K562 (cell line): ENCODE data around the gene LSM12. TPM values are rescaled to one million over a fixed set of nuclear protein-coding genes. Genes with fewer than 3 reads are reported as not detected.
A peak's percentile ranks its signal among the peaks of the same experiment; 100 is the strongest.

Experiments
- ATAC-seq: fragments of 200-7000 bp; cut with Tn5 transposase; 3 replicates; pipeline ENCODE4 v1.9.1; 2020; ENCODE audit warnings: moderate library complexity
- BruUV-seq: library from RNA; stranded (reverse); fragments of 400-500 nt; replicated peaks from 2 replicates; lab custom pipeline; 2021; lab: Mats Ljungman, UMichigan
- CTCF ChIA-PET: fragments of 300-600 bp; formaldehyde crosslinking; extraction: SDS; loops from one replicate; lab custom pipeline; 2021; ENCODE audit warnings: low intra/inter-chr PET ratio; lab: Yijun Ruan, JAX
- POLR2A ChIA-PET: fragments of 300-600, 350-650 bp; sonication (Branson Sonifier 250); formaldehyde crosslinking; extraction: SDS; loops from one replicate; lab custom pipeline; 2021; ENCODE audit warnings: antibody characterized with exemption, inconsistent platforms; lab: Yijun Ruan, JAX
- DNase-seq, 4 experiments: peaks; one replicate each; pipeline versions ENCODE4 v3.0.0 to v3.0.0-alpha.2; 2011 to 2018; ENCODE audit warnings: low spot score in 3 of 4, mixed read lengths in 3 of 4; ENCODE audit errors: extremely low read depth in 1 of 4
- FAIRE-seq: peaks from 2 replicates; lab custom pipeline; 2011; peaks lifted over from hg19 to GRCh38; lab: Jason Lieb, UNC
- H2AFZ ChIP-seq: 2 replicates; pipeline ENCODE4 v1.6.0; 2011; ENCODE audit warnings: low read depth, low read length, control low read depth, inconsistent platforms
- H3K27ac ChIP-seq: fragments of 200-600 bp; 3 replicates; pipeline ENCODE4 v1.8.0; 2011; ENCODE audit warnings: low read depth, mild to moderate bottlenecking, control low read depth, inconsistent platforms, low read length, moderate library complexity, mixed read lengths; ENCODE audit errors: extremely low read depth
- H3K27me3 ChIP-seq, 2 experiments: fragments of 300-600 bp in 1 of 2; 2 replicates in 1 of 2; 3 replicates in 1 of 2; pipeline versions ENCODE4 v1.6.0 to v1.8.0; 2011; ENCODE audit warnings: inconsistent platforms in 2 of 2, low read length in 2 of 2, mild to moderate bottlenecking in 1 of 2, mixed read lengths in 1 of 2, moderate library complexity in 1 of 2; ENCODE audit not compliant: control insufficient read depth in 2 of 2, insufficient read depth in 2 of 2
- H3K36me3 ChIP-seq: fragments of 300-600 bp; 3 replicates; pipeline ENCODE4 v1.8.0; 2011; ENCODE audit warnings: mild to moderate bottlenecking, low read length, inconsistent platforms; ENCODE audit not compliant: control insufficient read depth, insufficient read depth
- H3K4me1 ChIP-seq, 2 experiments: fragments of 200-600 bp in 1 of 2; replicated peaks in 1 of 2; 2 replicates in 1 of 2; 3 replicates in 1 of 2; pipeline versions ENCODE4 v1.5.1 to v1.8.0; 2011; ENCODE audit warnings: inconsistent platforms in 2 of 2, low read length in 2 of 2, mild to moderate bottlenecking in 1 of 2, mixed read lengths in 1 of 2, moderate library complexity in 1 of 2; ENCODE audit not compliant: control insufficient read depth in 2 of 2, insufficient read depth in 2 of 2
- H3K4me2 ChIP-seq: 2 replicates; pipeline ENCODE4 v1.6.1; 2011; ENCODE audit warnings: low read length, control low read depth, inconsistent platforms, mixed read lengths; ENCODE audit not compliant: insufficient read depth
- H3K4me3 ChIP-seq: fragments of 200-600 bp; sonication (generic), shearing (Covaris generic); 2 replicates; pipeline ENCODE4 v1.5.1; 2016; ENCODE audit warnings: control low read depth, inconsistent platforms
- H3K79me2 ChIP-seq: fragments of 200-600 bp; 3 replicates; pipeline ENCODE4 v1.8.0; 2011; ENCODE audit warnings: low read length, inconsistent platforms; ENCODE audit not compliant: control insufficient read depth, insufficient read depth
- H3K9ac ChIP-seq, 2 experiments: 2 replicates each; pipeline versions ENCODE4 v1.6.0 to v1.6.1; 2011; ENCODE audit warnings: low read depth in 2 of 2, low read length in 2 of 2, control low read depth in 1 of 2, inconsistent platforms in 1 of 2, mild to moderate bottlenecking in 1 of 2, mixed read lengths in 1 of 2; ENCODE audit not compliant: insufficient read depth in 1 of 2
- H3K9me1 ChIP-seq: one replicate; pipeline ENCODE4 v1.6.0; 2011; ENCODE audit warnings: inconsistent platforms, mild to moderate bottlenecking, low read length, moderate library complexity; ENCODE audit not compliant: control insufficient read depth, insufficient read depth
- H3K9me3 ChIP-seq: replicated peaks from 2 replicates; pipeline ENCODE4 v1.5.1; 2011; ENCODE audit warnings: low read depth, low read length, inconsistent platforms; ENCODE audit not compliant: control insufficient read depth, insufficient read depth
- H4K20me1 ChIP-seq: replicated peaks from 2 replicates; pipeline ENCODE4 v1.6.1; 2011; ENCODE audit warnings: low read length, inconsistent platforms, mixed read lengths; ENCODE audit not compliant: control insufficient read depth, insufficient read depth
- BCLAF1 ChIP-seq, 2 experiments: fragments of 450-650 bp in 1 of 2; IDR thresholded peaks; 2 replicates each; pipeline ENCODE4 v1.6.1; 2011 to 2017; ENCODE audit warnings: low read depth in 2 of 2, antibody characterized with exemption in 1 of 2, borderline replicate concordance in 1 of 2, low read length in 1 of 2, mild to moderate bottlenecking in 1 of 2, mixed read lengths in 1 of 2; ENCODE audit not compliant: control insufficient read depth in 1 of 2
- CBX8 ChIP-seq: fragments of 200-600 bp; sonication (generic); IDR thresholded peaks from 2 replicates; pipeline ENCODE4 v1.6.1; 2012; ENCODE audit warnings: borderline replicate concordance, mixed run types, low read depth, mild to moderate bottlenecking, moderate library complexity, mixed read lengths, low read length, control low read depth, inconsistent platforms; ENCODE audit not compliant: poor library complexity, severe bottlenecking; ENCODE audit errors: extremely low read depth
- CREM ChIP-seq: IDR thresholded peaks from 2 replicates; pipeline ENCODE4 v1.6.1; 2014; ENCODE audit warnings: antibody characterized with exemption, low read depth
- CTCF ChIP-seq, 3 experiments: IDR thresholded peaks in 2 of 3; conservative IDR thresholded peaks in 1 of 3; 2 replicates each; pipeline ENCODE4 v1.5.1; 2011 to 2012; ENCODE audit warnings: low read length in 3 of 3, mild to moderate bottlenecking in 3 of 3, control low read depth in 2 of 3, improper control_type of control experiment in 1 of 3, inconsistent platforms in 1 of 3, low read depth in 1 of 3, mixed read lengths in 1 of 3, moderate library complexity in 1 of 3; ENCODE audit not compliant: insufficient read depth in 2 of 3
- DIDO1 ChIP-seq: fragments of 450-650 bp; IDR thresholded peaks from 2 replicates; pipeline ENCODE4 v1.6.1; 2016; ENCODE audit warnings: low read depth, missing biosample characterization, missing genetic modification characterization
- NCOR1 ChIP-seq: fragments of 450-650 bp; IDR thresholded peaks from 2 replicates; pipeline ENCODE4 v1.6.1; 2016; ENCODE audit warnings: mild to moderate bottlenecking, moderate library complexity
- POLR2AphosphoS5 ChIP-seq: IDR thresholded peaks from 2 replicates; pipeline ENCODE4 v1.6.1; 2011; ENCODE audit warnings: mild to moderate bottlenecking, low read depth, low read length, moderate library complexity; ENCODE audit not compliant: control insufficient read depth, insufficient read depth
- TAL1 ChIP-seq: fragments of 450-650 bp; IDR thresholded peaks from 2 replicates; pipeline ENCODE4 v1.6.1; 2016; ENCODE audit warnings: mild to moderate bottlenecking
- XRCC5 ChIP-seq: fragments of 200-400 bp; formaldehyde crosslinking; IDR thresholded peaks from 2 replicates; pipeline ENCODE4 v1.6.1; 2017; ENCODE audit warnings: low read depth, mild to moderate bottlenecking, low read length
- YY1 ChIP-seq, 3 experiments: IDR thresholded peaks; 2 replicates each; pipeline ENCODE4 v1.6.1; 2011; ENCODE audit warnings: low read length in 2 of 3, mild to moderate bottlenecking in 2 of 3, moderate library complexity in 2 of 3, borderline replicate concordance in 1 of 3, control low read depth in 1 of 3, low read depth in 1 of 3; ENCODE audit not compliant: insufficient read depth in 3 of 3, insufficient replicate concordance in 2 of 3, control insufficient read depth in 1 of 3, insufficient read length in 1 of 3; ENCODE audit errors: extremely low read depth in 1 of 3
- ZBED1 ChIP-seq: IDR thresholded peaks from 2 replicates; pipeline ENCODE4 v1.6.1; 2014
- ZNF584 ChIP-seq: fragments of 200-800 bp; sonication (Bioruptor generic); IDR thresholded peaks from 2 replicates; pipeline ENCODE4 v1.6.1; 2016; ENCODE audit warnings: low read depth, mild to moderate bottlenecking, missing genetic modification characterization, missing compliant biosample characterization
- WGBS: fragments of 100-300 bp; shearing (Covaris generic); methylation state at CpG from one replicate; pipeline ENCODE4 v1.1.6; 2016; ENCODE audit warnings: low coverage, mixed read lengths; ENCODE audit not compliant: insufficient coverage; ENCODE audit errors: missing lambda C conversion rate; 5-methylcytosine and 5-hydroxymethylcytosine counted together
- in situ Hi-C: fragments of 300-500 bp; cut with MboI; formaldehyde crosslinking; loops from 4 replicates; pipeline ENCODE4 v1.15.0; 2018; ENCODE audit warnings: inconsistent platforms, mixed read lengths
- intact Hi-C: fragments of 100-400 bp; cut with micrococcal nuclease; formaldehyde crosslinking; loops from 2 replicates; pipeline ENCODE4 v1.14.2; 2022
- polyA plus RNA-seq, 8 experiments: library from polyadenylated mRNA; depleted of rRNA in 4 of 8; stranded (reverse) in 5 of 8; unstranded in 3 of 8; fragments of >200 nt; fragmentation: Nextera tagmentation in 2 of 8; fragmentation: Illumina TruSeq in 1 of 8; extraction: Ambion mirVana in 2 of 8; extraction: Trizol in 1 of 8; gene quantifications; 2 replicates each; pipeline versions ENCODE4 v1.2.1 to v1.2.3, GENCODE V29; 2011 to 2014; ENCODE audit warnings: inconsistent platforms in 1 of 8, missing spikeins in 1 of 8
- total RNA-seq, 7 experiments: library from RNA; depleted of rRNA in 6 of 7; stranded (reverse); fragments of >200 nt in 6 of 7; fragmentation: Illumina TruSeq in 2 of 7; extraction: Trizol in 2 of 7; gene quantifications; 2 replicates each; pipeline versions ENCODE4 v1.2.1 to v1.2.3, GENCODE V29; 2011 to 2021; ENCODE audit warnings: low replicate concordance in 1 of 7

The LSM12 gene
- total and polyA plus RNA-seq, 9 of the 15 experiments (the other 6 are each of a cell fraction or from before 2014, with no cell fraction given) = 53.0 to 258 (median 89.3) TPM

GRCh38 chr17:44070455-44071197, 4.2 kb upstream of the LSM12 start, which contains the start of gene G6PC3 (continued):
- TF ChIP-seq YY1 (IDR thresholded peaks at IDR 0.05; ENCODE audit: borderline replicate concordance in 1 of 3, control insufficient read depth in 1 of 3, extremely low read depth in 1 of 3, insufficient read depth in 3 of 3, insufficient read length in 1 of 3, insufficient replicate concordance in 2 of 3, low read depth in 1 of 3, low read length in 2 of 3) (peak in 2 of 3 experiments; percentile 53 to 63), CTCF (IDR thresholded peaks at IDR 0.05 in 2 of 3, conservative IDR thresholded peaks at IDR 0.05 in 1 of 3; ENCODE audit: insufficient read depth in 2 of 3, low read depth in 1 of 3, low read length in 3 of 3) (peak; percentile 17 to 30 (median 18); a peak in 1 of 6 replicates)

GRCh38 chr17:44069974-44070454, 3.5 kb upstream of the LSM12 start:
- peaks cover 11% of the 10 kb centered on the region; the same call in 1 of the 3 replicates for H3K36me3 ChIP-seq
- ATAC-seq (peak; percentile 10), DNase-seq (peak in 1 of 4 experiments; percentile 68), FAIRE-seq (peak; percentile 72)
- 7% methylated on average over 7 of the region's 7 CpGs for WGBS
- POLR2A ChIA-PET = interaction anchor here (0.8 kb wide), 2 partner anchors 9 to 46 kb away, joined by 3 read pairs; no protein-coding TSS in a partner anchor
- peaks cover 19 to 43% of the 10 kb centered on the region in 2 experiments; a peak in 4 of 5 replicates for H3K4me1 ChIP-seq
- peaks cover 5% of the 10 kb centered on the region; the same call in 1 of the 2 replicates for H4K20me1 ChIP-seq
- peak overlapping the region; percentile 83 for H2AFZ ChIP-seq
- in situ Hi-C loops (no loop called here), intact Hi-C loops (no loop called here)
- CTCF ChIA-PET = no interaction called here
- peaks cover 43% of the 10 kb centered on the region for H3K79me2 ChIP-seq
- H3K4me3 ChIP-seq = peak overlapping the region; percentile 62
- peak overlapping the region; percentile 84 for H3K27ac ChIP-seq
- no peaks in the 10 kb centered on the region for H3K9me3 ChIP-seq
- no TSS peak for BruUV-seq
- peak overlapping the region; percentile 77 to 83; a peak in 3 of 4 replicates for H3K9ac ChIP-seq
- H3K4me2 ChIP-seq = peak overlapping the region; percentile 88
- H3K27me3 ChIP-seq = no peaks in the 10 kb centered on the region
- H3K9me1 ChIP-seq = no peaks in the 10 kb centered on the region
- TF ChIP-seq CBX8 = no peak
- no peak for TF ChIP-seq XRCC5
- peak in 1 of 2 experiments; percentile 81; a peak in 1 of 4 replicates for TF ChIP-seq BCLAF1 (IDR thresholded peaks at IDR 0.05; ENCODE audit: borderline replicate concordance in 1 of 2, control insufficient read depth in 1 of 2, low read depth in 2 of 2, low read length in 1 of 2)
- no peak for TF ChIP-seq TAL1
- TF ChIP-seq DIDO1 (tag) = no peak
- TF ChIP-seq ZBED1 = peak; percentile 55; the same call in 1 of the 2 replicates
- TF ChIP-seq NCOR1 = no peak
- TF ChIP-seq POLR2AphosphoS5 = peak; percentile 81
- TF ChIP-seq CREM = 0 out of 2 replicates have a peak, but pooled peaks have one; percentile 12
- TF ChIP-seq ZNF584 (CRISPR knock-in tag) = no peak; the same call in 1 of the 2 replicates
